PC-3 (cell line): ENCODE data around the gene PTPN14.

Experiments
- CTCF ChIP-seq: fragments of 300-600 bp; sonication (generic); conservative IDR thresholded peaks from 2 replicates; pipeline ENCODE4 v1.5.1; 2017; ENCODE audit warnings: antibody characterized with exemption, low read depth, mild to moderate bottlenecking, low read length
- EZH2 ChIP-seq: fragments of 300-600 bp; sonication (generic); IDR thresholded peaks from one replicate; pipeline ENCODE4 v1.6.1; 2017; ENCODE audit warnings: antibody characterized with exemption, mild to moderate bottlenecking, low read length; ENCODE audit not compliant: unreplicated experiment
- EZH2phosphoT487 ChIP-seq: fragments of 300-600 bp; sonication (generic); IDR thresholded peaks from 2 replicates; pipeline ENCODE4 v1.6.1; 2018; ENCODE audit warnings: mild to moderate bottlenecking, antibody characterized with exemption, low read length, borderline replicate concordance

GRCh38 chr1:214583824-214584554 is 32.6 kb upstream of the PTPN14 start:
- TF ChIP-seq CTCF (no peak), EZH2phosphoT487 (no peak), EZH2 (no peak)
